Fibroblast of pulmonary artery (primary cell): ENCODE measurements around the gene HEMK1.

ENCODE experiments used
- DNase-seq: peaks from one replicate; pipeline ENCODE4 v3.0.0-alpha.2; 2010; ENCODE audit warnings: low read depth
- H3K4me3 ChIP-seq: replicated peaks from 2 replicates; pipeline ENCODE4 v1.5.1; 2011; ENCODE audit warnings: low read depth, mild to moderate bottlenecking, control low read depth, low read length, moderate library complexity
- CTCF ChIP-seq: IDR thresholded peaks from 2 replicates; pipeline ENCODE4 v1.5.1; 2011; ENCODE audit warnings: mild to moderate bottlenecking, control low read depth, low read length, inconsistent platforms; ENCODE audit errors: missing control alignments

The HEMK1 gene

GRCh38 chr3:50549226-50549625 lies 20.1 kb upstream of the HEMK1 start:
- DNase-seq = no peak
- no peak overlapping the region for H3K4me3 ChIP-seq
- TF ChIP-seq CTCF = no peak

DNA sequence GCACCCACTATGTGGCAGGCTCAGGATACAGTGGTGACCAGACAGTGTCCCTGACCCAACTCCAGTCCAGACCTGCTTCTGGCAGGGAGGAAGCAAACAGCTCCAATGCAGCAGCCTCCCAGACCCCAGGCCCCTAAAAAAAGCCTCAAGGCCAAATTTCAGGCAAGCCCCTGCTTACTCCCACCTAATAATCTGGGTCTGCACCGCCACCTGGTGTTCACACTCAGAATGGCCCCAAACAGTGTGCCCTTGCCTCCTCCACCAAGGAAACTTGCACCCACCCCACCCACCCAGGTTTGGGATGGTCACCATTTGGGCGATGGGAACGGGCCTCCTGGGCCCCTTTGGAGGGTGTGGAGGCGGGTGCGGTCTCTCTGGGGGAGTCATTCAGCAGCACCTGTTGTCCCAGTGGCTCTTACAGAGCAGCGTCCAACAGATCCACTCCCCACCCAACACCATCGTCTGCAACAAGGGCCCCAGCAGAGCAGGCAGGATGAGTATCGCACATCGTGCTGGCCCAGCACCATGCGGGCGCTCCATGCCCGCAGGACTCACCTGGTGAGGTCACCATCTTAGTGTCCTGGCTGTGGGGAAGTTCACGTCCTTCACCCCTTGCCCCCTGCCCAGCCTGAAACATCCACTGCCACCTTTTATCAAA lies 19.1 kb upstream of the HEMK1 start:
- DNase-seq = peak; percentile 51
- no peak overlapping the region for H3K4me3 ChIP-seq
- TF ChIP-seq CTCF = peak; percentile 74

DNA sequence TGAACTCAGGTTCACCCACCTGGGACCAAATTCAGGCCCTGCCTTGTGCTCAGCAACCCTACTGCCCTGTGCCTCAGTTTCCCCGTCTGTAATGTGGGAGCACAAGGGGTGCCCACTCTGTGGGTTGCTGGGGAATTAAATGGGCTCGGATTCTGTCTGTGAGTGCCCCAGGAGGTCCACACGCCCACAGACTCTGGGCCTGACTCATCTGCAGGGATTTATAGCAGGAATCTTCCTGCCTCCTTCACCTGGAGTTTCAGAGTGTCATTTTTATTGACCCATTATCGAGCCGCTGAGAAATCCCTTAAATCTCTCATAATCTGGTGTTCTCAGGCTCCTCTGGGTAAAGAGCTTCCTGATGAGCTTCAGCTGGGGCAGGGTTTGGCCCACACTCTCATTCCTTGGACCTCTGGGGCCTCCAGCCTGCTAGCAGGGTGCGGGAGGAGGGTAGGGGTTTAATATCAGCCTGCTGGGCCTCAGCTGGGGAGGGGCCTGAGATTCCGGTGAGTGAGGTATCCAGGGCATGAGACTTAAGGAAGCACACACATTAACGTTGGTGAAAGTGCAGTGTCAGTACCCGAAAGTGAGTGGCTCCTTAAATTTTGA lies 18.2 kb upstream of the HEMK1 start:
- no peak for DNase-seq
- TF ChIP-seq CTCF = no peak

DNA sequence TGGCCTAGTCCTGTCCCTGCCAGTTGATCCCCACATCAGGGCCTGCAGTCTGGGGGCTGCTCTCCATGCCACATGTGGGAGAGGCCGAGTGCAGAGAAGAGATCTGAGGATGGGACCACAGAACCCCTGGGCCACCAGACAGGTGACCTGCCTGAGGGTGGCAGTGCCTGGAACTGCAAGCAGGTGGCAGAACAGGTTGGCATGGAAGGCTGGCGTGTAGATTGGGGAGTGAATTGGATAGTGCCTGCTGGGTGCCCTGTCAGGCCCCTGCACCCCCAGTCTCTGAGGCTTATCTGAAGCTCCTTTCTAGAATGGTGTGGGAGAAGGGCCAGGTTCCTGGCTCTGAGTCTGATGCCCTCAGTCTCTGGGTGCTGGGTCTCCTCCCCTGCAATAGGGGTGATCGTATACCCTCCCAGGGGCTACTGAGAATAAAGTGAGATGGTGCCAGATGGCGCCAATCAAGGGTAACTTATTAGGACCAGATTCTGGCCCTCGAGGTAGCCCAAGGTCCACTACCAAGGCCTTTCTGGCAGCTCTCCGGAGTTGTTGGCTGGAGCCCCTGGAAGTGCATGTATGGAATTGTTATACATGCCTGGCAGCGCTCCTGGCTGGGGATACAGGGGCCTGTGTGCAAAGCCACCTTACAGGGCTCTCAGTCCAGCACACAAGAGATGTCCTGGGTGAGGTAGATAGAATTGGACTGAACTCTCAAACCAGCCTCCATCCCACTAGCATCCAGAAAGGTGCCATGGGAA lies 17.5 kb upstream of the HEMK1 start:
- TF ChIP-seq CTCF = no peak
- DNase-seq = no peak

More for the DNA sequence above, 18.2 kb upstream of the HEMK1 start:
- H3K4me3 ChIP-seq = no peak overlapping the region

GRCh38 chr3:50552598-50552997 lies 16.7 kb upstream of the HEMK1 start:
- no peak for TF ChIP-seq CTCF
- no peak for DNase-seq
- no peak overlapping the region for H3K4me3 ChIP-seq

More for the DNA sequence above, 17.5 kb upstream of the HEMK1 start:
- H3K4me3 ChIP-seq = no peak overlapping the region

DNA sequence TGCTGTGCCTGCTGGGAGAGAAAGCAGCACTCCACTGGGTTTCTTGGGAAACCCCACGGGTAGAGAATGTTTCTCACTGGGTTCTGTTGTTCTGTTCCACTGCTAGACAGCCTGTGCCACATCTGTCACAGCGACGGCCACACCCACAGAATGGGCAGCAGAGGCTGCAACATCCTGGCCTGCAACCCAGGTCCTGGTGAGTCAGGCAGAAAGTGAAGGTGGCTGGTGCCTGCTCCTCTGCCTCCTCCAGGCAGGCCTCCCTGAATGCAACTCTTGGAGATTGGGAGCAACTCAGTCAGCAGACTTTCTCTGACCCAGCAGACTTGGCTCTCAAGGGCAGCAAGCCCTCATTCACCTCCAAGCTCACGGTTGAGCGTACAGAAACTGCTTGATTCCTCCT lies 14.8 kb upstream of the HEMK1 start:
- no peak for DNase-seq
- TF ChIP-seq CTCF = no peak
- H3K4me3 ChIP-seq = no peak overlapping the region
